DMS53 treated with DMSO at 0.1 percent for 48 hours (cell line): ENCODE data around the gene PPP1R36.
"Not testable (repeated sequence)": the region's sequence is repeated elsewhere in the genome, so short reads cannot be mapped to it uniquely, and the experiment has no call there.

Source experiments
- DNase-seq: peaks from one replicate; lab custom pipeline; 2025; ENCODE audit not compliant: unreplicated experiment; lab: John Stamatoyannopoulos, UW

The PPP1R36 gene

DNA sequence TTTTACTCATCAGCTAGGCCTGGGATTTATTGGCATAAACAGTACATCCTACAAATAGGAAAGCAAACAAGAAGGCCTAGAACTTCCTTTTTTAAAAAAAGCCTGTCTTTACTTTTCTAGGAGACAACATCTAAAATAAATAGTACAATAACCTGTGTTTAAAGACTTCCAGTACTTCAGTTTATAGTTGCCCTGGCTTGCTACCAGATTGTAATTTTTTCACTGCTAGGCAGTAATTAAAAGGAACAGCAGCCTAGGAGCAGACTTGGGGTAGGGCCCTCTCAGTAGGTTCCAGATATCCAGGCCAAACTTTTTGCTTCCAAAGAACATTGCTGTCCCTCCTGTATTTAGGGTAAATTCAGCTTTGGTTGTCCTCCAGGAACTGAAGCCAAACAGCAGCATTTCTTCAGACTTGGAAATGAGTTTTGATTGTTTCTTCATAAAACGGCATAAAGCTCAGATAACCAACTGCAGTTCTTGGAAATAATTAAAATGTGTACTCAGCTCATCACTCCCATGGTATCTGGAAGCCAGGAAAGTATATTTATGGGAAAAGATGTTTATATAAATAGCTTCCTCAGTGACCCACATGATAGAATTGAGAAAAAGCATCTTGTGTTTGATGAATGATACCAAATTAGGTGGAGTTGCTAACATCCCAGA is 61.7 kb downstream of the PPP1R36 start:
- no peak for DNase-seq

DNA sequence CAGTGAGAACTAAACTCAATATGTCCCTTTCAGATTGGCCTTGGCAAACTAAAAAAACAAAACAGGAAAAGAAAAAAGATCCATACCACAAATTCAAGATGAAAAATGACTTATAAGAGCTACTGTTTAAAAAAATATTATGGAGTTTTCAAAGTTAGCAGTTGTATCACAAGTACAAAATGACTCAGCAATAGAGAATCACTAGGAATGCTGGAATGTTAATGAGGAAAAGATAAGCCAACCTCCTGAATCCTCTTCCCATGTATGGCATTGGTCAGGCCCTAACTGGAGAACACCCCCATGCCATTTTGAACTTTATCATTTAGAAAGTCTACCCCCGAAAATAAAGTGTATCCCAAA is 62.2 kb downstream of the PPP1R36 start:
- no peak for DNase-seq

DNA sequence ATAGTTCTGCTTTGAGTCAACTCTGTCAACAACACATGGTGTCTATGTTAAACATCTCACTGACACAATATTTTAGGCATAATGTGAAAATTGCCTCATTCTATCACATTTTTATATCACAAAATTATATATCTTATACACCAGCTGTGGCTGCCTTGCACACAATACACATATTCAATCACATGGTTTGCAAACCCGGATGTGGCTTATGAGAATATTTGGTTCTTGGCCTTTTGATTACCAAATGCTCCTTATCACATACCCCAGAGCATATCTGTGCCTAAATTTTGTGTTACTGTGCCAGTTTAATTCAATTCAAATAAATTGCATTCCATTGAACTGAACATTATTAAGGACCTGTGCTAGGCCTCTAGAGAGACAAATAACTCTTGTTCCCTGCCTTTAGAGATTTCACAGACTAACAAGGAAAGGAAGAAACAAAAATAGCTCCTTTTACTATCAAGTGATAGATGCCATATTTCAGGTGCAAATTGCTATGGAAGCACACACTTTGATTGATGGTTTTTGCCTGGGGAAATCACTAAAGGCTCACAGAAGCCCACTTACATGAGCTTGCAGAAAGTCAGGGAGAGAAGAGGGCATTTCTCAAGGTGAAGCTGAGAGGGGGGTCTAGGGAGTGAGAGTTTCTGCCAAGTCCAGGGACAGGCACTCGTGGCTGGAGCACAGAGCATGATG is 63.4 kb downstream of the PPP1R36 start:
- DNase-seq = no peak

DNA sequence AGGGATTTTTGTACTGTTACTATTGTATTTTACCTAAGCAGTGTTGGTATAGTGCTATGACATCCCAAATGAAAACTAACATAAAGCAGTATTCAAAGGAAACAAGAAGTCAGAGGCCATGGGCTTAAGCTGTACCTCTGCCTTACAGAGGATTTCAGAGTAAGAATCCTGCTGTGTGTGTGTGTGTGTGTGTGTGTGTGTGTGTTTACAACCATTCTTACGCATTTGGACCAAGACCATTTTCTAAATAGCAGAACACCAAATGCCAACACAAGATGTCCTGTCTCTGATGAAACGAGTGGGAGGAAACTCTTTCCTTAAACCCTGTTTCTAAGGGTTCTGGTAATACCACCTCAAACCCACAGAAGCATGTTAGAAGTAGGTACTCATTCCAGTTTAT is 64.4 kb downstream of the PPP1R36 start:
- DNase-seq = no peak

DNA sequence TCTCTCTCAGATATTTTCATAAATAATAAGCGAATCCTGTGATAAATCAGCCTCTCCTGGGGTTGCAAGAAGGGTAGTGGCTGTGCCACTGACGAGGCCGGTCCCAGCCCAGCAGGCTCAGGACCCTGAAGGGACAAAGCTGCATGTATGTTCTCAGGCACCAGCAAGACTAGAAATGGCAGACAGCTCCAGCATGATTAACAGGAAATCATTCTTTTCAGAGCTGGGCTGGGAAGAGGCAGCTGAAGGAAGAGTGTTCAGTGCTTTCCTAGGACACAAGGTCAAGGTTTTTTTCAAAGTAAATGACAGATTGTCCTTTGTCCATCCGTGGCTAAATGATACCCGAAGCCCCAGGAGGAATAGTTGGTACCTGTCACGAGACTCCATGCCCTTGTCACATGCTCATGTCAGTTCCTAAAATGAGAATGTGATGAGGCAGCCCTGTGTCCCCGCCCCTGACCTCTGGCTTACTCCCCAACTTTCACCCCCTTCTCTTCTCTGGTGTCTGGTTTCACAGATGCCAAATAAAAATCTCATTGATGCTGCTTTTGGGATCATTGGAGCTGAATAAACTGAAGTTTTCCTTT is 65.1 kb downstream of the PPP1R36 start:
- no peak for DNase-seq

DNA sequence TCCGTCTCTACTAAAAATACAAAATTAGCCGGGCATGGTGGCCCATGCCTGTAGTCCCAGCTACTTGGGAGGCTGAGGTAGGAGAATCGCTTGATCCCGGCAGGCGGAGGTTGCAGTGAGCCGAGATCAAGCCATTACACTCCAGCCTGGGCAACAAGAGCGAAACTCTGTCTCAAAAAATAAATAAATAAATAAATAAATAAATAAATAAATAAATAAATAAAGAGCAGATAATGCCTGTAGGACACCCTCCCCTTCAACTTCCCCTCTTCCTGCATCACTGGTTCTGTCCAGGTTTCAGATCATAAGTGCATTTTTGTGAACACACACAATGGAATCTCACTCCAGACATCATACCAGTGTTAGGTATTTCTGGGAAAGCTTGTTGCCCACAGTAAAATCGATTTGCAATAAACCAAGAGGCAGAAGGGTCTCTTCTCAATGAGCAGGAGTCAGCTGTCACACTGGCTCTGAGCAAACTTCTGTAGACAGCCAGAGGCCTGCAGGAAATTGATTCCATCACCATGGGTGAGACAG is 68.2 kb downstream of the PPP1R36 start:
- DNase-seq = not testable (repeated sequence)

DNA sequence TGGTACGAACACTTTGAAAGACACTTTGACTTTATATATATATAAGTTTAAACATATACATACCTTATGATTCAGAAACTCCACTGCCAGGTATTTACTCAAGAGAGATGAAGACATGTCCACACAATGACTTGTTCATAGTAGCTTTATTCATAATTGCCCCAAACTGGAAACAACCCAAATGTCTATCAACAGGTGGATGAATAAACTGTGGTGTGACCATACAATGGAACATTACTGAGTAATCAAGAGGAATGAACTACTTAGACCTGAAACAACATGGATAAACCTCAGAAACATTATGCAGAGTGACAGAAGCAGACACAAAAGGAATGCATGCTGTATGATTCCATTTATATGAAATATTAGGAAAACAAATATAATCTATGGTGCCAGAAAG is 71.1 kb downstream of the PPP1R36 start:
- no peak for DNase-seq

DNA sequence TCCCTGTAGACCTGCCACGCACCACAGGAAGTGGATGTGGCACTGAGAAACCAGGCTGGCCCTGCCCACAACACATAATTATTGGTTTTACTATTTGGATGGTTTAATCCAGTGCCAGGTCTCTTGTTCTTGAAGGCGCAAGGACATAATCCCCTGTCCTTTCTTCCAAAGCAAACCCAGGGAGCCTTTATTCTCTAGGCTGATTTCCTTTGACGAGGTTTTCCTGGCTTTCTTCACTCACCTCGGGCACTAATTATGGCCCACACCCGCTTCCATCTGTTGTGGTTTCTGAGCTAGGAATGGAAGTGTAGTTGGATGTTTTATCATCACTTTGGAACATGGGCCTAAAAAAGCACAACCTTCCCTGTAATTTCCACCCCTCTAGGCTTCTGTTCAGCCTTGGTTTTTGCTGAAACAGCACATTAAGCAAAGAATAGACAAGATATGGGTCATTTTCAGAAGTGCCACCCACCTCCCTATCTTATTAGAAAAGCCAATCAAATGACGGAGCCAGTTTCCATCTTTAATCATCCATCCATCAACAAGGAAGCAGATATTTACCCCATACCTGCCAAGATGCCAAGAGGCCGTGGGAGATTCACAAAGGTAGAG is 73.9 kb downstream of the PPP1R36 start:
- no peak for DNase-seq

DNA sequence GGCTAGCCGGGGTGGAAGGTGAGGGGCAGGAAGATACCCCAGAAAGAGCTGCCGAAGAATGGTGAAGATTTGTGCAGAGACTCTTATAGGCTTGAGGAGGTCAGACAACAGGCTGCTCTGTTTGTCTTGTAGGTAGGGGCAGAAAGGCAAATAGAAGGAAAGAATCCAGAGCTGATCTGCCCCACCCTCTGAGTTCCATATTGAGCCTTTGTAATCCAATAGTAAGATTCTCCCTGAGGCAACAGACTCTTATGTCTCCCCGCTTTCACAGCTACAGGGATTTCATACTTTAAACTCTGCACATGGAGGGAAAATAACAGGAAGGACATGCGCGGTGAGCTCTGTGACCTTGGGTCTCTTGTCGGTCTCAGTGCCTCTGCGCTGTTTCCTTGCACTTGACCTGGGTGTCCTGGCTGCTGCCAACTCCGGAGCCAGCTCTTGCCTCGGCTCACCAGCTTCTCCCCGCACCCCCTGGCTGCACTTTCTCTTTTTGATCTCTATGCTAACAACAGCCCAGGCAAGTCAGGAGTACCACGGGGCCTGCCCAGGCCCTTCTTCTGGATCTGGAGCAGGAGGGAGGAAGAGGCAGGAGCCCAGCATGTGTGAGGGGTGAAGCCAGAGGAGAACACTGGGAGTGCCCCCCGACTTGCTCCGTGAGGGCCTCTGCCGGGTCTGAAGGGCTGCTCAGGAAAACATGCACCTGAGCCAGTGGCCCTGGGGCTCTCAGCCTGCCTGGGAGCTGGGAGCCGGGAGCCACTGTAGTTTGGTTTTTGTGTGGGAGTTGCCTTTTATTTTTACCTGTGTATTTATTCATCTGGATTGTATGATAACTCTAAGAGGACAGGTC is 75.8 kb downstream of the PPP1R36 start:
- no peak for DNase-seq

DNA sequence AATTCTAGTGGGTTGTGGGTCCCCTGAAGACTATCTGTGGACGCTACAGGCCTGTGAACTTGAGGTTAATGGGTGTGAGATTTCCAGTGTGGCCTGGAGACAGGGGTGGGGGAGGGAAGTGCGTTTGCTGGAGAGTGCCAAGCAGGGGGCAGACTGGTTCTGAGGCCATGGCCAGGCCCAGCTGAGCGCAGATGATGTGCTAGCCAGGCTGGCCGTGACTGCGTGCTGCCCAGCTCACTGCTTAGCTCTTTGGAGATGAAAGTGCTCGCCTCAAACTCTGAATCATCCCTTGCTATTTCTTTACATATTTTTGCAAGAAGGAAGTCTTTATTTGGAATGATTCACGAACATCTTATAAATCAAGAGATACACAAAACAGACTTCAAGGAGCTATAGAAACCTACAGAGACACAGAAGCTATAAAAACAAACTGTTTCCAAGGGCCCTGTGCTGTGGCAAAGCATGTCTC is 79.2 kb downstream of the PPP1R36 start:
- no peak for DNase-seq

DNA sequence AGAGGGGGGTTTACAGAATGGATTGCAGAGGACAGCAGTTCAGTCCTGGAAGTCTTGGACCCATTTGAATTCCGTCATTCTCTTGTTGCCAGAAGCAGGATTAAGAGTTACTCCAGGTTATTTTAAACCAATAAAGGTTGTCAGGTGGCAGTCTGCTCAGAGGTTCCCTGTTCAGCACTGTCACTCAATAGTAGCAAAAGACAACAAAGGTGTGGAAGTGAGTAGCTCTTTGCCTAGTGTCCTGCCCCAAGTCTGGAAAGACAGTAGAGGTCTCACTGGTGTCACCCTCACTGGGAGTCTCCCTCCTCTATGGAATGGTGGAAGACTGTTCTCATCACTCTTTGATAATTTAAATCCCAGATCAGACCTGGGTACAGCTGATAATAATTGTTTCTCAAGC is 81.0 kb downstream of the PPP1R36 start:
- no peak for DNase-seq

DNA sequence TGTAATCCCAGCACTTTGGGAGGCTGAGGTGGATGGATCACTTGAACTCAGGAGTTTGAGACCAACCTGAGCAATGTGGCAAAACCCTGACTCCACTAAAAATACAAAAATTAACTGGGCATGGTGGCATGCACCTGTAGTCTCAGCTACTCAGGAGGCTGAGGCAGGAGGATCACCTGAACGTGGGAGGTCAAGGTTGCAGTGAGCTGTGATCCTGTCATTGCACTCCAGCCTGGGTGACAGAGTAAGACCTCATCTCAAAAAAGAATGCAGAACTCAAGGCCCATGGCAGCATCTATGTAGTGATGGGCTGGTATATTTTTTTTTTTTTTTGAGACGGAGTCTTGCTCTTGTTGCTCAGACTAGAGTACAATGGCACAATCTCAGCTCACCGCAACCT is 81.5 kb downstream of the PPP1R36 start:
- DNase-seq = not testable (repeated sequence)

DNA sequence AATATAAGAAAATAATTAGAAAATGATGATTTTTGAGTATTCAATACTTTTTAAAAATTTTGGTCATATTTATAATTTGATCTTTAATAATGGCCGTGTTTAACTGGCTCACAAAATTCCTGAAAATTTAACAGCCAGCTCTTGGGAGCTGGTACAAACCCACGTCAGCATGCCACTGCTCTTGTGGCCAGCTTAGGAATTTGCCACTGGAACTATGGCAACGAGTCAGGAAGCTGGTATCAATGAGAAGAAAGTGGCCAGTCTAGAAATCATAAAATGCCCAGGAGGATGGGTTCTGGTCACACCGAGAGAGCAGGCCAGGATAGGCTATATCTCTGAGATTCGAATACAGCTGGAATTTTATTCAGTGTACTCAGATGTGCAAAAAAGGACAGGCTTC is 82.3 kb downstream of the PPP1R36 start:
- no peak for DNase-seq

DNA sequence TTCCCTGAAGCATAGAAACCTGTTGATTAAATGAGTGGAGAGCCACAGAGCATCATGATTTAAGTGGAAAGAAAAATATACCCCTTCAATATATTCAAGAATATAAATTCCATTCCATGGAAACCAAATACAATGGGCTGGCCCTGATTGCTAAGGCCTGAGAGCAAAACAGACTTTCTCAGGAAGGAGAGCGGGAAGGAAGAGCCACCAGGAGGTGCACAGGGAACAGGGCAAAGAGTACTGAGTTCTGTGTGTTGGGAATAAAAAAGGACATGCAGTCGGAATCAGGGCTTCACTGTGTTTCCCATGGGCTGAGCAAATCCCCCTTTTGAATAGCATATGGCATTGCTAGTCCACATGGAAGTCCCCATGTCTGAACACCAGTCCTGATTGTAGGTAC is 84.8 kb downstream of the PPP1R36 start:
- no peak for DNase-seq

DNA sequence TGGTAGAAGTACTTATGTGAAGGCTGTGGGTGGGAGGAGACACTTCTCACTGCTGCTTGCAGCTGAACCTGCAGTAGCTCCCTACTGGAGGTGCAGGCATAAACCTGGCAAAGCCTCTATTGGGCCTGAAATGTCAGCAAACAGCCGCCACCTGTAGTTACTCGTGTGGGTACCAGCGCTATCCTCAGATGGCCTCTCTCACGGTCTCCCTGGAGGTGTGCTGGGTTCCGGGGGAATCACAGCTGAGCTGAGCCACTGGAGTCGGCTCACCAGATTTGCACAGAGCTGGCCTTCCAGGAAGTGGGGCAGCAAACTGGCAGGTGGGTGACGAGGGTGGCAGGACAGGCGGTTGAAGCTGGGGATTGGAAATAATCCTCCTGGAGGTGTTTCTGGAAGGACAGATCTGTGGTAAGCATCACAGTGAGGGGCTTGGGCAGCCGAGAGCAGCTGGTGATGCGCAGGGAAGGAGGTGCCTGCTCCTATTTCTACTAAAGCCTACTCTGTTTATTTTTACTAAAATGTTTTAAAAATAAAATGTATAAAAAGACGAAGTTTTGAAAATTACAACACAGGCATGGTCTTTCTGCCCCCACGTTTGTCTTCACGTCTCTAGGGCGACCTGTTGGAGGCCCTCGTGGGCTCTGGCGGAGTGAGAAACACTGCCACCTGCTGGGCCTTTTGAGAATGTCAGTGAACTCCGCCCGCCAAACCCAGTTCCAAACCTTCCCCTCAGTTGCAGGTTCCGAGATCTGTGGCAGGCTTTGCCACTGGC is 86.6 kb downstream of the PPP1R36 start:
- DNase-seq = peak; percentile 52

DNA sequence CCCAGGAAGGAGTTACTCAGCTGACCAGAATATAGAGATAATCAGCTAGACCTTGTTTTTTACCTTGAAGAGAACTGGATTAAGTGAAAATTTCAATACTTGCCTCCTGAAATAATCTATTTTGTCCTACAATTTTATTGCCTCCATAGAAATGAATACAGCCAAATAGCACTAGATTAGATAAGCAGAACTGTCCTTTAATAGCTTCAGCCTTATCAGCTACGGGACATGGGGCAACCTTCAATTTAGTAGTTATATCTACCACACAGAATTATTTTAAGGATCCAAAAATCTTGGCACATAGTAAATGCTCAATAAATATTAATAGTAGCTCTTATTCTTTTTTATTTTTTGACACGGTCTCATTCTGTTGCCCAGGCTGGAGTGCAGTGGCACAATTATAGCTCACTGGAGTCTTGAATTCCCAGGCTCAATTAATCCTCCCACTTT is 87.2 kb downstream of the PPP1R36 start:
- no peak for DNase-seq

DNA sequence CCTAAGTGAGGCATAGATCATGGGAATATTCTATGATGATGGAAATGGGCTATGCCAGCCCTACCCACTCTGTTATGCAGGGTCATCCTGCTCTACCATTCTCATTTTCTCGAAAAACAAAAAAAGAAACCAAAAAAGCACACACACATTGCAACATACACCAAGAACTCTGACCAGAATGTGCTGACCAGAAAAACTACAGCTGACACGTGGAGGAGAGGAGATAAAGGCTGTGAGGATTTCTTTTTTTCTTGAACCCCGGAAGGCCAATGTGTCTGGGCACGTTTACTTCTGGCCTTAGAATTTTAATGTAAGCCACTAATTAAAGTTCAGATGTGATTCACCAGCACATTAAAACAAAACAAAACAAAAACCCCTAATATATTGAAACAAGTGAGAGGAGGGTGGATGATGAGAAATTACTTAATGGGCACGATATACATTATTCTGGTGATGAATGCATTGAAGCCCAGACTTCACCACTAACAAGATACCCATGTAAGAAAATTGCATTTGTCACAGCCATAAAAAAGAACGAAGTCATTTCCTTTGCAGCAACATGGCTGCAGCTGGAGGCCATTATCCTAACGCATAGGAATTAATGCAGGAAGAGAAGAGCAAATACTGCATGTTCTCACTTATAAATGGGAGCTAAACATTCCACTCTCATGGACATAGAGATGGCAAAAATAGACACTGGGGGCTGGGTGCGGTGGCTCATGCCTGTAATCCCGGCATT is 88.1 kb downstream of the PPP1R36 start:
- no peak for DNase-seq

DNA sequence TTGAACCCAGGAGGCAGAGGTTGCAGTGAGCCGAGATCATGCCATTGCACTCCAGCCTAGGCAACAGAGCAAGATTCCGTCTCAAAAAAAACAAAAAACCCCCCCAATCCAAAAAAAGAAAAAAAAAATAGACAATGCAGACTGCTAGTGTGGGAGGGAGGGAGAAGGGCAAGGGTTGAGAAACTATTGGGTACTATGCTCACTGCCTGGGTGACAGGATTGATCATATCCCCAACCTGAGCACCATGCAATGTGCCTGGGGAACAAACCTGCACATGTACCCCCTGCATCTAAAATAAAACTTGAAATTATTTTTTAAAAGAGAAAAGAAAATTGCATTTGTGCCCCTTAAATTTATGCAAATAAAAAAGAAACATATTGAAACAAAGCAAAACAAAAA is 88.9 kb downstream of the PPP1R36 start:
- no peak for DNase-seq
